Prostate gland (tissue), 2 donors: ENCODE measurements around the gene GNAZ.

Experiments
- POLR2A ChIP-seq: fragments of 450-650 bp; IDR thresholded peaks from one replicate; pipeline ENCODE4 v1.6.1; 2016; ENCODE audit warnings: antibody characterized with exemption, mild to moderate bottlenecking
- POLR2AphosphoS5 ChIP-seq: sonication (generic); formaldehyde crosslinking; IDR thresholded peaks from one replicate; pipeline ENCODE4 v1.6.1; 2017; ENCODE audit warnings: antibody characterized with exemption
- TF ChIP-seq, protein P1 (sequence below), 4 experiments: fragments of 200-600 bp in 2 of 4; fragments of 450-650 bp in 2 of 4; sonication (generic) in 2 of 4; IDR thresholded peaks; 1 replicate in 3 of 4; 2 replicates in 1 of 4; pipeline ENCODE4 v1.5.1; 2016 to 2019; ENCODE audit warnings: antibody characterized with exemption in 4 of 4, mild to moderate bottlenecking in 2 of 4, moderate library complexity in 2 of 4

DNA sequence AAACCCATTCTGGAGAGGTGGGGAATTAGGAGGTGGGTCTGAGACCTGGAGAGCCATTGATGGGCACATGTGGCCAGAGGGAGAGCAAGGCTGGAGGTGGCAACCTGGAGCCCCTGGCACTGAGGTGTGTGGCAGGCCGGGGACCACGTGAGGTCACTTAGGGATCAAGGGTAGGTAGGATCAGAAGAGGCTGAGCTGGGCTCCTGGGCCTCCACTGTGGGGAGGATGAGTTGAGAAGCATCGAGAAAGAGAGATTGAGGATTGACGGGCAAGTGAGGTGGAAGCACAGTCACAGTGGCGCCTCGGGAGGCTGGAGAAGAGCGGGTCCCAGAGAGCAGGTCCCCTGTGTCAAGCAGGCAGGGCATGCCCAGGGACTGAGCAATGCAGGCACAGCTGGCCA lies 4.1 kb downstream of the GNAZ start:
- TF ChIP-seq, protein P1, sequence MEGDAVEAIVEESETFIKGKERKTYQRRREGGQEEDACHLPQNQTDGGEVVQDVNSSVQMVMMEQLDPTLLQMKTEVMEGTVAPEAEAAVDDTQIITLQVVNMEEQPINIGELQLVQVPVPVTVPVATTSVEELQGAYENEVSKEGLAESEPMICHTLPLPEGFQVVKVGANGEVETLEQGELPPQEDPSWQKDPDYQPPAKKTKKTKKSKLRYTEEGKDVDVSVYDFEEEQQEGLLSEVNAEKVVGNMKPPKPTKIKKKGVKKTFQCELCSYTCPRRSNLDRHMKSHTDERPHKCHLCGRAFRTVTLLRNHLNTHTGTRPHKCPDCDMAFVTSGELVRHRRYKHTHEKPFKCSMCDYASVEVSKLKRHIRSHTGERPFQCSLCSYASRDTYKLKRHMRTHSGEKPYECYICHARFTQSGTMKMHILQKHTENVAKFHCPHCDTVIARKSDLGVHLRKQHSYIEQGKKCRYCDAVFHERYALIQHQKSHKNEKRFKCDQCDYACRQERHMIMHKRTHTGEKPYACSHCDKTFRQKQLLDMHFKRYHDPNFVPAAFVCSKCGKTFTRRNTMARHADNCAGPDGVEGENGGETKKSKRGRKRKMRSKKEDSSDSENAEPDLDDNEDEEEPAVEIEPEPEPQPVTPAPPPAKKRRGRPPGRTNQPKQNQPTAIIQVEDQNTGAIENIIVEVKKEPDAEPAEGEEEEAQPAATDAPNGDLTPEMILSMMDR (IDR thresholded peaks at IDR 0.05) = no peak
- TF ChIP-seq POLR2A (no peak), POLR2AphosphoS5 (no peak)
